Islet precursor cell (in vitro differentiated cells): ENCODE data around the gene LEF1.

Experiments
- DNase-seq: peaks from one replicate; pipeline ENCODE4 v3.0.0-alpha.2; 2018

LEF1 gene

GRCh38 chr4:108168671-108169523, at the start of gene LEF1:
Gene LEF1 (minus strand): TSS chr4:108168932. CDS start chr4:108167767, 1,165 bp downstream.
- peak; percentile 91 for DNase-seq

GRCh38 chr4:108216510-108216909, 47.8 kb upstream of the LEF1 start:
- DNase-seq: no peak

DNA sequence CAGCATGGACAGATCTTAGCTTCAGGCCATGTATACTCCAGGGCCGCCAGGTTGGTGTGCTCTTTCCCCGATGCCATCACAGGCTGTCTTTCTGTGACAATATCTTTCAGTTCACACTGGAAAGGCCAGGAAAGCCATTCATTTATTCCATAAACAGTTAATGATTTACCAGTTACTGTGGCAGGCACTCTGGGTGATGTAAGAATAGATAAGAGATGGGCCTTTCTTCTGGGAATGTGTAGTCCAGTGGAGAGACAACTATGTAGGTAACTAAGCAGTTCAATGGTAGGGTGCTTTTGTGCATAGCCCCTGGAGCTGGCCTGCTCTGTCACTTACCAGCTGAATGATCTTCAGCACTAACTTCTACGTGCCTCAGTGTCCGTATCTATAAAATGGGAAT, 46.3 kb upstream of the LEF1 start:
- DNase-seq: no peak

DNA sequence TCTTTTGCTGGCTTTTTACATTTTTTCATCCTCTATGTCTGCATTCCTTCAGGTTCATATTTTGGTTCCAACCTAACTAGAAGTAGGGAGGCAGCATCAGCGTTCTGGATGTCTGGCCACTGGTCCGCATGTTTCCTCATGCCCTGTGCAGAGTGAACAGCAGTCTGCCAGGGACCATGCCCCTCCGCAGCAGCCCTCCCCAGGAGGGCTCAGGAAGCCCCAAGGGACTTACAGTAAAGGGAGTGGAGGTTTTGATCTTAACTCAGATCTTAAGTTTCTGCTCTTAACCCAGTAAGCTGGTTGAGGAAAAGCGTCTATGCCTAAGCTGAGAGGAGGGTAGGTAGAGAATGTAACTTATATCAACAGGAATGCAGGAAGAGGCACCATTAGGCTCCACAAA, 45.0 kb upstream of the LEF1 start:
- DNase-seq: no peak

DNA sequence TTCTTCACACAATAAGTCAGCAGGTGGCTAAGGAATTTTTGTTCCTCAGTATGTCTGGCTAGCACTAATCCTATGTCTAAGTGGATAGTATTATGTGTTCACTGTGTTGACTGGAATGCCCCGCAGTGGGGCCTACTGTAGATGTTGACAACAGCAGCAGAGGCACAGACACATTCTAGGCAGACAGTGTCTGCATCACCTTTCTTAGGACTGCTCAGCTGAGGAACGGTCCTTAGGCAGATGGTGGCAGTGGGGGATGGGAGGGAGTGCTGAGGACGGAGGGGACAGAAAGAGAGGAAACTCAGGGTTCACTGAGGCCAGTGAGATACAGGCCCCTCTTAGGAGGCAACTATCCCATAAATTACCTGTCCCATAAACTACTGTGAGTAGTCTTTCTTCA, 44.6 kb upstream of the LEF1 start:
- DNase-seq: peak; percentile 63

- no peak for DNase-seq
Observed at GRCh38 chr4:108210989-108211835, 42.5 kb upstream of the LEF1 start.

DNA sequence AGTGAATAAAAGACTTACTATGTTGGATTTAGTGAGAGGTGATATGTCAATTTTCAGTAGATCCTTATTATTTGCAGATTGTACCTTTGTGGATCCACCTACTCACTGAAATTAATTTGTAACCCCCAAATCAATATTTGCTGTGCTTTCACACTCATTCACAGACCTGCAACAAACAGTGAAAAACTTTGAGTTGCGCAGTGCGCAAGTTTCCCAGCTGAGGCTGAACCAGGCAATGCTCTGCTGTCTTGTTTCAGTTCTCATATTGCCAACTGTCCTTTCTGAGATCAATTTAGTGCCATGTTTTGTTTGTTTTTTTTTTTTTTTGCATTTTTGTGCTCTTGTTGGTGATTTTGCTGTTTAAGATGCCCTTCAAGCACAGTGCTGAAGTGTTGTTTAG, 40.8 kb upstream of the LEF1 start:
- DNase-seq: no peak

GRCh38 chr4:108205859-108206258, 37.1 kb upstream of the LEF1 start:
- DNase-seq: no peak

DNA sequence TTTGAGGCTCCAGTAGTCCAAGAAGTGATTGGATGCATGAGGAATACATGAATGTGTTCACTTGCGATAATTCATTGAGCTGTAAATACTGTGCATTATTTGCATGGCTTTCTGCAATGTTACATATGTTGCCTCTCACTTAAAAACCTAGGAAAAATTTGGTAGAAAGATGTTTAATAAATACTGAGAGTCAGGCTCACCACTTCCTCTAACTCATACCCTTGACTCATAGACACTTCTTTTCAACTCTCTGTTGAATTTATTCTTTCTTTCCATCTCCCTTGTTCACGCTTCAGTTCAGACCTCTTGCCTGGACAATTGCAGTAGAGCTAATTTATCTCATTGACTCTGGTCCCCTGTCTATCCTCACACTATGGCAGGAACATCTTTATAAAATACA, 35.8 kb upstream of the LEF1 start:
- DNase-seq: no peak

GRCh38 chr4:108203377-108203776, 34.6 kb upstream of the LEF1 start:
- no peak for DNase-seq

- DNase-seq: no peak
Observed at GRCh38 chr4:108201774-108202173, 33.0 kb upstream of the LEF1 start.

- no peak for DNase-seq
Observed at GRCh38 chr4:108199881-108200280, 31.1 kb upstream of the LEF1 start.

DNA sequence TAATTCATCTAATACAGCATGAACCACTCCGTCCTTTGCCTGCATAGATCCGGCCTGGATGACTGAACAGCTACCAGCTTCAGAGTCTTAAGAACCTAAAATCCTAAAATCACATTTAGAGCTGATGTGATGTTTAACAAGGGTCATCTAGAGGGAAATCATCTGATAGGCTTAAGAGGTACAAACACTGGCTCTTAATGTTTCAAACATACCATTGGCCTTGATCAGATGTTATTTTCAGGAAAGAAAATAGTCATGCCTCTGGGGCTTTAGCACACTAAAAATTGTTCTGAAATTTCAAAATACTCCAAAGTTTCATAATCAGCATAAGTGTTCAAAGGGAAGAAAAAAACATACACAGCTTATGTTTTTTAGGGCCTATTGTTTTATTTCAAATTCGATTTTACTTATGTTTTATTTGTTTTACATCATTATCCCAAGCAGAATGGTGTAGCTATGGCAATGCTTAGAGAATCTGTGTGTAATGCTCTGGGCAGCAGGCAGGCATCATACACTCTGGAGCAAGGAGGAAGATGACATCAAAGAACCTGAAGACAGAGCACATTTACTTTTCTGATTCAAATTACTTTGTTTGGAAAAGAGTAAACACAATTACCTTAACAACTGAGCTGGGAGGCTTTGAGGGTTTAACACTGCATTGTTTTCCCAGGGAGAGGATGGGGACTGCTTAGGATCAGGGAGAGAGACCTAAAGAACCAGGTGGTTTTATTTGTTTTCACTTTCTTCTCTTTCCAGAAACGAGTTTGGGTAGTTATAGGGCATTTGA, 25.3 kb upstream of the LEF1 start:
- DNase-seq: peak; percentile 61

- no peak for DNase-seq
Observed at GRCh38 chr4:108192935-108193334, 24.2 kb upstream of the LEF1 start.

DNA sequence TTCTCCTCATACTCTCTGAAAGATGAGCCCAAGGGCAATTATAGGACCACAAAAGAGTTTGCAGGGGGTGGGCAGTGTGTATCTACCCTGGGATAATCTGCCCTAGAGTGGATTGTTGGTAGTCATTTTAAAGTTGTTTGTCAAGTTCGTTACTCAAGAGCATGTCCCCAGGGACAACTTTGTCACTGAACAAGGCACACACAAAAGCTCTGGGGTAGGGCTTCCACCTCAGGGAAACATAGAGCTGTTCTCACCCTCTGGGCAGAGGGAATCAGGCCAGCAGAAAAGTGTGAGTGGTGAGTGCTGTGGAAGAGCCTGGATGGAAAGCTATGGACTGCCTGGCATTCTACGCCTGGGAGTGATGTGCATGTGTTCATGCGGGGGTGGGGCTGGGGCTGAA, 23.3 kb upstream of the LEF1 start:
- DNase-seq: peak; percentile 80

DNA sequence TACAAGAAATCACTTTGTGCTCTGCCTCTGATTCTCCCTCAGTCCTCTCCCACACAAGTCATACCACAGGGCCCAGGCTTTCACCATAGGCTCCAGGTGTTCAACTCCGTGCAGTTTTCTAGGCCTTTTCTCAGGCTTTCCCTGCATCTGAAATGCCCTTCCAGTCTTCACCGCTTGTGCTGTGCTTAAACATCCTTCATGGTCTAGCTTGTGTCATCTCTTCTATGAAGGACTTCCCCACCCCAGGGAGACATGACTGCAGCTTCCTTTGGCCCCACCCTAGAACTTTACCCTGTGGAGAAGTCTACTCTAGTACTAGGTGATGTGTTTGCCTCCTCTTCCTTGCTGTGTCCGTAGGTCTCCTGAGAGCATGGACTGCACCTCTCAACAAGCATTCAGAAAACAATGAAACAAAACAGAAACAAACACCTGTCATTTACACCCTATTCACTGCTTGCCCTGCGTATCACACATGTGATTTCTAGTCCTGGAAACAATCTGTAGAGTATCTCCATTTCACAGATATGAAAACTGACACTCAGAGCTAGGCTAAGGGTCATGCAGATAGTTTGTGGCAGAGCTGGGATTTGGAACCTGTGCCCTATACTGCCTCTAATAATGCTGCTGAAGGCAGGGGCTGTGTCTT, 22.7 kb upstream of the LEF1 start:
- DNase-seq: no peak

DNA sequence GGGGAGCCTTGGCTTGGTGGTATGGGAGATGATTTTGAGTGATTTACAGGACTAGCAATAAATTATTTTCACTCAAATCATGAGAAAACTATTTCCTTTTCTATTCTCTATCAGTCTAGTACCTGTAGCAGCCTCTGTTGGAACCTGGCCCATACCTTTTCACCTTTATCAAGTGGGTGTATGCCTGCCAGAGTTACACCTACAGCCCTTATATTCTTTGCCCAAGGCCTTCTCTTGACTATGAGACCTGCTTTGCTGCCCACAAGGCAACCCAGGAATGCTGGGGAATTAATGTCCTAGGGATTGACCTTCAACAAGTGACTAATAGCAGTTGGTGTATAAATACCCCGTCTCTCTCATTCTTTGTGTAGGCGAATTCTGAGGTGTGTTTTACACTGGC, 20.0 kb upstream of the LEF1 start:
- no peak for DNase-seq

GRCh38 chr4:108185252-108185651, 16.5 kb upstream of the LEF1 start:
- no peak for DNase-seq

DNA sequence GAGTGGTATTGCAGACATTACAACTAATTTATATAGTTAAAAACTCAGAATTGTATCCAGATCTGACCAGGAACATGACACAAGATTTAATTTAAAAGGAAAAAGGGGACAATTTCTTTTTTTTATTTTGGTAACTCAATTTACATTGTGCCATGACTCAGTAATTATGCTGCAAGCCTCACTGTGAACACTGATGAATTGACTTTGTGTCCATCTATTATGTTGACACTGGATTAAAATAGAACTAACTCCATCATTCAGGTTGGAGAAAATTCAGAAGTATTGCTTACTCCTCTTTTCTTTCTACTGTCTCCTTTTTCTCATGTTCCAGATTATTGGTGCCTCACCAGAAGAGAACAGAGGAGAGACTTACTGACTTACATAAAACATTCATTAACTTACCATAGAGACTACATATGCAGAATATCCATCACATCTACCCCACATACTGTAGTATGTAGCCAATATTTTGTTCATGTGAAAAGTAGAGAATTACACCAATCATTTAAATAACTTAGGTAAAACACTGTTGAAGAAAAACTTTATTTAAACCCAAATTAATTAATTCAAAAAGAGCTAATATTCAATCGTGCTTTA, 15.8 kb upstream of the LEF1 start:
- no peak for DNase-seq

DNA sequence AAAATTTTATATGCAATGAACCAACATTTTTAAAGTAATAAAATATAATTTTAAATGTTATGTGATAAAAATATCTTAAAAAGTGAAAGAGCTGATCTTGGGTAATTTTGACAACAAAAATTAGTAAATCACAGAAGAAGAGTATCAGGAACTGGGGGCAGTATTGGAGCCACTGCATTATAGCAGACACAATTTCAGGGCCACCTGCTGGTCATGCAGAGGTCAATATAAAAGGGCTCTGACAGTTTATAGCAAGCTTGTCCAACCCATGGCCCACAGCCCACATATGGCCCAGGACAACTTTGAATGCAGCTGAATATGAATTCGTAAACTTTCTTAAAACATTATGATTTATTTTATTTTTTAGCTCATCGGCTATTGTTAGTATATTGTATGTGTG, 13.0 kb upstream of the LEF1 start:
- DNase-seq: no peak

GRCh38 chr4:108180513-108180912, 11.8 kb upstream of the LEF1 start:
- DNase-seq: no peak

DNA sequence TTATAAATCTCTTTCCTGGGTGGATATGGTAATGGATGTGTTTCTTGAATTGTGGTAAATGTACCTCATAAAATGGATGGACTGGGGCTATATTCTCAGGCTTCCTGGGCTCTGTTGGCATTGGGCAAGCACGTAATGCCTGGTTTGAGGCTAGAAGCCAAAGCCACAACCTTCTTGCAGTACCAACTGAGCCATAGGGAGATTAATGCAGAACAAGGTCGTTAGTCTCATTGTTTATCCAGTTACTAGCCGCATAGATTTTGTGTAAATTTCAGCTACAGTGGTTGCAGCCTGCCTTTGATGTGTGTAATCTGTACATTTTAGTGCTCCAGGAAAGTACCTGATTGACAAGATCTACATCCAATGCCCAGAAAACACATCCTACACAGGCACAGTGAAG, 7.2 kb upstream of the LEF1 start:
- DNase-seq: no peak
